ENCODE data around the gene TRPM1. TPM values are rescaled to one million over a fixed set of nuclear protein-coding genes. Genes with fewer than 3 reads are reported as not detected.

Gene TRPM1
- total RNA-seq, 4 donors from 2014 or later, result not detected

GRCh38 chr15:30973379-30973778 is 128.1 kb downstream of the TRPM1 start:
- Histone ChIP-seq H3K4me3 (no peak overlapping the region), H3K36me3 (peaks cover 0 to 43% of the 10 kb centered on the region in 2 donors), H3K27ac (no peak overlapping the region), H3K4me1 (peaks cover 0 to 23% (median 0%) of the 10 kb centered on the region in 3 donors), H3K9me3 (no peaks in the 10 kb centered on the region), H3K27me3 (no peaks in the 10 kb centered on the region)
- TF ChIP-seq EP300 (IDR thresholded peaks at IDR 0.05) (no peak), CTCF (IDR thresholded peaks at IDR 0.05) (no peak), POLR2AphosphoS5 (IDR thresholded peaks at IDR 0.05) (no peak), POLR2A (IDR thresholded peaks at IDR 0.05) (no peak)
- 87 to 94% methylated on average over 2 to 4 of the region's 4 CpGs for WGBS, 2 donors (ENCODE audit: low coverage in 1 of 2)
- ATAC-seq, result no peak

GRCh38 chr15:30969724-30970123 is 131.8 kb downstream of the TRPM1 start:
- Histone ChIP-seq H3K4me3 (no peak overlapping the region), H3K27me3 (no peaks in the 10 kb centered on the region), H3K4me1 (peaks cover 0 to 6% (median 0%) of the 10 kb centered on the region in 3 donors), H3K27ac (no peak overlapping the region), H3K36me3 (peaks cover 0 to 68% of the 10 kb centered on the region in 2 donors), H3K9me3 (no peaks in the 10 kb centered on the region)
- 95 to 100% methylated on average over 2 of the region's 2 CpGs for WGBS, 2 donors (ENCODE audit: low coverage in 1 of 2)
- TF ChIP-seq POLR2AphosphoS5 (IDR thresholded peaks at IDR 0.05) (no peak), EP300 (IDR thresholded peaks at IDR 0.05) (no peak), POLR2A (IDR thresholded peaks at IDR 0.05) (no peak), CTCF (IDR thresholded peaks at IDR 0.05) (no peak)
- no peak for ATAC-seq

GRCh38 chr15:30963681-30964080 is 137.8 kb downstream of the TRPM1 start:
- no peak overlapping the region for H3K27ac ChIP-seq
- H3K4me3 ChIP-seq, result no peak overlapping the region
- WGBS, 2 donors (ENCODE audit: low coverage in 1 of 2), result 64 to 71% methylated on average over 2 to 3 of the region's 3 CpGs
- no peaks in the 10 kb centered on the region for H3K4me1 ChIP-seq
- H3K9me3 ChIP-seq, result no peaks in the 10 kb centered on the region
- no peak for ATAC-seq
- no peaks in the 10 kb centered on the region for H3K27me3 ChIP-seq
- H3K36me3 ChIP-seq, result peaks cover 3 to 76% of the 10 kb centered on the region in 2 donors
- TF ChIP-seq CTCF (IDR thresholded peaks at IDR 0.05) (no peak), EP300 (IDR thresholded peaks at IDR 0.05) (no peak), POLR2A (IDR thresholded peaks at IDR 0.05) (no peak), POLR2AphosphoS5 (IDR thresholded peaks at IDR 0.05) (no peak)

GRCh38 chr15:30962659-30963058 is 138.9 kb downstream of the TRPM1 start:
- Histone ChIP-seq H3K4me3 (no peak overlapping the region), H3K27ac (no peak overlapping the region), H3K36me3 (peaks cover 3 to 81% of the 10 kb centered on the region in 2 donors), H3K27me3 (no peaks in the 10 kb centered on the region), H3K9me3 (no peaks in the 10 kb centered on the region), H3K4me1 (no peaks in the 10 kb centered on the region)
- TF ChIP-seq EP300 (IDR thresholded peaks at IDR 0.05) (no peak), CTCF (IDR thresholded peaks at IDR 0.05) (no peak), POLR2AphosphoS5 (IDR thresholded peaks at IDR 0.05) (no peak), POLR2A (IDR thresholded peaks at IDR 0.05) (no peak)
- no peak for ATAC-seq
- 95 to 100% methylated on average over 1 to 3 of the region's 3 CpGs for WGBS, 2 donors (ENCODE audit: low coverage in 1 of 2)

- Histone ChIP-seq H3K4me1 (no peaks in the 10 kb centered on the region), H3K27ac (no peak overlapping the region), H3K36me3 (peaks cover 3 to 81% of the 10 kb centered on the region in 2 donors), H3K9me3 (no peaks in the 10 kb centered on the region), H3K27me3 (no peaks in the 10 kb centered on the region), H3K4me3 (no peak overlapping the region)
- no peak for ATAC-seq
- no peak for TF ChIP-seq POLR2AphosphoS5 (IDR thresholded peaks at IDR 0.05)
- no peak for TF ChIP-seq CTCF (IDR thresholded peaks at IDR 0.05)
- no peak for TF ChIP-seq EP300 (IDR thresholded peaks at IDR 0.05)
- TF ChIP-seq POLR2A (IDR thresholded peaks at IDR 0.05), result no peak
These were observed 139.4 kb downstream of the TRPM1 start for GRCh38 chr15:30962079-30962478.

All from gastroesophageal sphincter (tissue), 4 donors.